Measurements from ENCODE around the gene CD6.
A peak's percentile ranks its signal among the peaks of the same experiment; 100 is the strongest.

CD6 gene

DNA sequence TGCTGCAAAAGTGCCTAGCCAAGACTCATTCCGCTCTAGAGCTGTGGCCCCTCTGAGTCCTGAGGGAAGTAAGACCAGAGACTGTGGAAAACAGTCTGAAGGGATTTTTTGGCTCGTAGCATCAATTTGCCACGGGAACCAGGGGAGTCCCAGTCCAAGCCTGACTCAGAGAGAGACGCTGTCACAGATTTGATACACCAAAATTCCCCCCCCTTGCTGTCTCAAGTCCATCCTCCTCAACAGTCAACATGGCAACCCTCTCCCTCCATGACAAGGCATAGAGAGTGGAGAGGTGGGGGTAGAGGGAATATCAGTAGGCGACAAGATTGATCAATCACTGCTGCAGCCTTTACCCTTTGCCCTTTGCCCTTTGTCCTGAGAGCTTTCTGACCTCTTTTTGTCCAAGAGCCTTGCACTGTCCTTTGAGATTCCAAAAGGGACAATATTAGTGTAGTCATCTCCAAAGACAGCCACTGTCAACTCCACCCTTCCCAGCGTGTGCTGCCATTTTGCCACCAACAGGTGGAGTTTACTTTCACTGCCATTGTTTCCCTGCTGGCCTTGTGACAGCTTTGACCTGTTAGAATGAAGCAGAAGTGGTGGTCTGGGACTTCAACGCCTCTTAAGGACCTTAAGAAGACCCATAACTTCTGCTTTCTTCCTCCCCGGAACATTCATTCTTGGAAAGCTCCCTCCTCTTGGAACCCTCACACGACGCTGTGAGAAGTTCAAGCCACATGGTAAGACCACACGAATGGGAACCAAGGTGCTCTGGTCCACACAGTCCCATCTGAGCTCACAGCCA, 26.8 kb upstream of the CD6 start:
- Histone ChIP-seq H3K36me3 (replicated peaks in 1 of 2; ENCODE audit: control insufficient read depth in 2 of 2, insufficient read depth in 2 of 2, low read length in 2 of 2) (no peaks in the 10 kb centered on the region), H2BK120ac (ENCODE audit: low read depth, low read length) (no peak overlapping the region), H3K9ac (ENCODE audit: low read depth, low read length, poor library complexity) (no peak overlapping the region), H3K79me1 (ENCODE audit: low read depth, low read length) (no peaks in the 10 kb centered on the region), H3K4ac (ENCODE audit: low read length) (no peak overlapping the region), H2AK5ac (ENCODE audit: low read depth, low read length) (no peak overlapping the region), H3K4me2 (ENCODE audit: insufficient read depth, low read length, poor library complexity, severe bottlenecking) (no peak overlapping the region), H4K91ac (ENCODE audit: low read depth, low read length, poor library complexity) (no peak overlapping the region), H2BK12ac (ENCODE audit: low read length) (no peak overlapping the region), H2BK15ac (ENCODE audit: low read length) (no peak overlapping the region), H2BK5ac (ENCODE audit: low read length) (no peak overlapping the region), H3K14ac (ENCODE audit: low read length) (no peak overlapping the region), H2AFZ (ENCODE audit: low read length) (no peak overlapping the region), H3K4me3 (ENCODE audit: low read length in 2 of 2) (no peak overlapping the region), H3K4me1 (ENCODE audit: control insufficient read depth in 2 of 2, insufficient read depth in 1 of 2, low read depth in 1 of 2, low read length in 2 of 2) (peaks cover 11% of the 10 kb centered on the region in 2 donors), H3K9me3 (replicated peaks in 1 of 2; ENCODE audit: control insufficient read depth in 2 of 2, insufficient read depth in 1 of 2, low read depth in 1 of 2, low read length in 2 of 2) (no peaks in the 10 kb centered on the region), H3K27ac (replicated peaks; ENCODE audit: low read length) (no peak overlapping the region), H3K27me3 (ENCODE audit: control insufficient read depth in 3 of 3, insufficient read depth in 3 of 3, low read depth in 1 of 3, low read length in 3 of 3) (no peaks in the 10 kb centered on the region), H4K8ac (ENCODE audit: low read depth, low read length) (no peak overlapping the region), H3K23ac (ENCODE audit: low read depth, low read length, poor library complexity) (peak overlapping the region; percentile 5), H3K18ac (ENCODE audit: low read length) (no peak overlapping the region)
- no CpG with 5 or more reads among the region's 11 CpGs for WGBS, 2 donors (ENCODE audit: extremely low coverage in 2 of 2, insufficient read length in 2 of 2, insufficient replicate concordance in 1 of 2)
- no peak for DNase-seq (ENCODE audit: low spot score)

DNA sequence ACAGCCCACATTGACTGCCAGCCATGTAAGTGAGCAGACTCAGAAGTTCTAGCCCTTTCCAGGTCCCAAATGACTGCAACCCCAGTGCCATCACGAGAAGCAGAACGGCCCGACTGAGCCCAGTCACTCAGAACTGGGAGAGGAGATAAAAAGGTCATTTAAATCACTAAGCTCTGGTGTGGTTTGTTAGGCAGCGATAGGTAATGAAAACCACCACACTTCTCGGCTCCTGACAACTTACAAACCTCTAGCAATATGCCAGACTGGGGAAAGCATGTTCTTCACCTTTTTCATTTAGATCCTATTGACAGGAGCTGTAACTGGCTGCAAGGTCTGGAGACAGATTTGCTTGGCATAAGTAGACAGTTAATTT, 26.2 kb upstream of the CD6 start:
- Histone ChIP-seq H3K4me3 (ENCODE audit: low read length in 2 of 2) (no peak overlapping the region), H2BK15ac (ENCODE audit: low read length) (no peak overlapping the region), H3K4me2 (ENCODE audit: insufficient read depth, low read length, poor library complexity, severe bottlenecking) (no peak overlapping the region), H2BK5ac (ENCODE audit: low read length) (no peak overlapping the region), H3K27ac (replicated peaks; ENCODE audit: low read length) (no peak overlapping the region), H3K9ac (ENCODE audit: low read depth, low read length, poor library complexity) (no peak overlapping the region), H3K18ac (ENCODE audit: low read length) (no peak overlapping the region), H4K91ac (ENCODE audit: low read depth, low read length, poor library complexity) (no peak overlapping the region), H3K4me1 (ENCODE audit: control insufficient read depth in 2 of 2, insufficient read depth in 1 of 2, low read depth in 1 of 2, low read length in 2 of 2) (peaks cover 11 to 13% of the 10 kb centered on the region in 2 donors), H3K79me1 (ENCODE audit: low read depth, low read length) (no peaks in the 10 kb centered on the region), H3K36me3 (replicated peaks in 1 of 2; ENCODE audit: control insufficient read depth in 2 of 2, insufficient read depth in 2 of 2, low read length in 2 of 2) (no peaks in the 10 kb centered on the region), H3K4ac (ENCODE audit: low read length) (no peak overlapping the region), H2AFZ (ENCODE audit: low read length) (no peak overlapping the region), H2AK5ac (ENCODE audit: low read depth, low read length) (no peak overlapping the region), H3K9me3 (replicated peaks in 1 of 2; ENCODE audit: control insufficient read depth in 2 of 2, insufficient read depth in 1 of 2, low read depth in 1 of 2, low read length in 2 of 2) (no peaks in the 10 kb centered on the region), H3K23ac (ENCODE audit: low read depth, low read length, poor library complexity) (no peak overlapping the region), H3K14ac (ENCODE audit: low read length) (no peak overlapping the region), H2BK120ac (ENCODE audit: low read depth, low read length) (no peak overlapping the region), H3K27me3 (ENCODE audit: control insufficient read depth in 3 of 3, insufficient read depth in 3 of 3, low read depth in 1 of 3, low read length in 3 of 3) (peaks cover 0 to 3% (median 0%) of the 10 kb centered on the region in 3 experiments), H4K8ac (ENCODE audit: low read depth, low read length) (no peak overlapping the region), H2BK12ac (ENCODE audit: low read length) (no peak overlapping the region)
- no peak for DNase-seq (ENCODE audit: low spot score)
- WGBS, 2 donors (ENCODE audit: extremely low coverage in 2 of 2, insufficient read length in 2 of 2, insufficient replicate concordance in 1 of 2) = no CpG with 5 or more reads among the region's 5 CpGs

DNA sequence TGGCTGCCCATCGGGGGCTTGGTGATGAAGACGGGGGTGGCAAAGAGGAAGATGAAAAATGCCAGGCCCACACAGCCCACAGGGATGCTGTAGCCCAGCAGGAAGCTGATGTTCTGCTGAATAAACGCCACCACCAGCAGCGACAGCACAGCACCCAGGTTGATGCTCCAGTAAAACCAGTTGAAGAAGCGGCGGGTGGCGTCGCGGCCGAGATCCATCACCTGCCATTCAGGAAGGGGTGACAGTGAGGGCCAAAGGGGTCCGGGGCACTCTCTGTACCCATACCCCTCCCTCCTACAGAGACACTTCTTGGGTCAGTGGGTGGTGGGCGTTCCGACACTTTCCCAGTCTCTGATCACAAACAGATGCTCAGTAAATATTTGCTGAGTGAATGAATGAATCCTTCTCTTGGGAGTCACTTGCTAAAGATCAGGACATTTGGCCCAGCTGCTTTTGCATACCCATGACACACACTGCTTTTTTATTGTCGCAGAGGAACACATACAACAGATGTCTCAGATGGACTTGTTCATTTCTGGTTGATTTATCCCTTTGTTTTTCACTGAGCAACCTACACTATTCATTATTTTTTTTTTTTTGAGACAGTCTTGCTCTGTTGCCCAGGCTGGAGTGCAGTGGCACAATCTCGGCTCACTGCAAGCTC, 24.7 kb upstream of the CD6 start:
- H3K27ac ChIP-seq (replicated peaks; ENCODE audit: low read length) = no peak overlapping the region
- H3K4me2 ChIP-seq (ENCODE audit: insufficient read depth, low read length, poor library complexity, severe bottlenecking) = no peak overlapping the region
- no peak for DNase-seq (ENCODE audit: low spot score)

DNA sequence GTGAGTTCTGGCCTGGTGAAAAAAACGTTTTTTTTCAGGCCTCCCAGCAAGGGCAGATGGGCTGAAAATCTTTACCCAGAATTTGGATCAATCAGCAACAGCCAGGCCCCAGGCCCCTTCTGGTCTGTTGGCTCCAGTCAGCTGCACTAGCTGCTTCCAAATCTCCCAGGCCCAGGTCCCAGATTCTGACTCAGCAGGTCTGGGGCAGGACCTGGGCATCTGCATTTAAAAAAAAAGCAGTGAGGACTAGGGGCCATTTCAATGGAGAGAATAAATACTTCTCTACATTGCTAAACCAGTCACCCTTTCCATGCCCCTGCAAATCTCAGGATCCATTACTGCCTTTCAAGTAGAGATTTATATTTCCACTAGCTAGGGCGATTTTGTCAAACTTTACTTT, 23.8 kb upstream of the CD6 start:
- no peak overlapping the region for H3K4me2 ChIP-seq (ENCODE audit: insufficient read depth, low read length, poor library complexity, severe bottlenecking)
- WGBS, 2 donors (ENCODE audit: extremely low coverage in 2 of 2, insufficient read length in 2 of 2, insufficient replicate concordance in 1 of 2) = no CpG with 5 or more reads among the region's 2 CpGs
- no peaks in the 10 kb centered on the region for H3K36me3 ChIP-seq (replicated peaks in 1 of 2; ENCODE audit: control insufficient read depth in 2 of 2, insufficient read depth in 2 of 2, low read length in 2 of 2)
- no peak overlapping the region for H3K4ac ChIP-seq (ENCODE audit: low read length)
- H2AK5ac ChIP-seq (ENCODE audit: low read depth, low read length) = no peak overlapping the region
- no peak overlapping the region for H4K8ac ChIP-seq (ENCODE audit: low read depth, low read length)
- no peak for DNase-seq (ENCODE audit: low spot score)
- H2BK5ac ChIP-seq (ENCODE audit: low read length) = no peak overlapping the region
- H3K23ac ChIP-seq (ENCODE audit: low read depth, low read length, poor library complexity) = no peak overlapping the region
- H3K9ac ChIP-seq (ENCODE audit: low read depth, low read length, poor library complexity) = peak overlapping the region; percentile 25
- no peak overlapping the region for H3K18ac ChIP-seq (ENCODE audit: low read length)
- no peaks in the 10 kb centered on the region for H3K9me3 ChIP-seq (replicated peaks in 1 of 2; ENCODE audit: control insufficient read depth in 2 of 2, insufficient read depth in 1 of 2, low read depth in 1 of 2, low read length in 2 of 2)
- no peak overlapping the region for H3K14ac ChIP-seq (ENCODE audit: low read length)
- peaks cover 2% of the 10 kb centered on the region for H3K79me1 ChIP-seq (ENCODE audit: low read depth, low read length)
- H3K4me3 ChIP-seq (ENCODE audit: low read length in 2 of 2) = no peak overlapping the region
- H2AFZ ChIP-seq (ENCODE audit: low read length) = no peak overlapping the region
- no peak overlapping the region for H4K91ac ChIP-seq (ENCODE audit: low read depth, low read length, poor library complexity)
- peaks cover 0 to 17% (median 3%) of the 10 kb centered on the region in 3 experiments for H3K27me3 ChIP-seq (ENCODE audit: control insufficient read depth in 3 of 3, insufficient read depth in 3 of 3, low read depth in 1 of 3, low read length in 3 of 3)
- peak overlapping the region; percentile 67 for H3K27ac ChIP-seq (replicated peaks; ENCODE audit: low read length)
- H2BK120ac ChIP-seq (ENCODE audit: low read depth, low read length) = no peak overlapping the region
- no peak overlapping the region for H2BK15ac ChIP-seq (ENCODE audit: low read length)
- H2BK12ac ChIP-seq (ENCODE audit: low read length) = no peak overlapping the region
- peaks cover 21 to 22% of the 10 kb centered on the region in 2 donors for H3K4me1 ChIP-seq (ENCODE audit: control insufficient read depth in 2 of 2, insufficient read depth in 1 of 2, low read depth in 1 of 2, low read length in 2 of 2)

More for the DNA sequence above, 24.7 kb upstream of the CD6 start:
- Histone ChIP-seq H3K9ac (ENCODE audit: low read depth, low read length, poor library complexity) (no peak overlapping the region), H3K79me1 (ENCODE audit: low read depth, low read length) (peaks cover 2% of the 10 kb centered on the region), H2BK15ac (ENCODE audit: low read length) (peak overlapping the region; percentile 60), H2BK120ac (ENCODE audit: low read depth, low read length) (no peak overlapping the region), H4K91ac (ENCODE audit: low read depth, low read length, poor library complexity) (no peak overlapping the region), H3K4me3 (ENCODE audit: low read length in 2 of 2) (no peak overlapping the region), H3K27me3 (ENCODE audit: control insufficient read depth in 3 of 3, insufficient read depth in 3 of 3, low read depth in 1 of 3, low read length in 3 of 3) (peaks cover 0 to 16% (median 3%) of the 10 kb centered on the region in 3 experiments), H3K18ac (ENCODE audit: low read length) (peak overlapping the region; percentile 72), H3K14ac (ENCODE audit: low read length) (no peak overlapping the region), H2BK12ac (ENCODE audit: low read length) (no peak overlapping the region), H3K23ac (ENCODE audit: low read depth, low read length, poor library complexity) (no peak overlapping the region), H3K4me1 (ENCODE audit: control insufficient read depth in 2 of 2, insufficient read depth in 1 of 2, low read depth in 1 of 2, low read length in 2 of 2) (peaks cover 15 to 16% of the 10 kb centered on the region in 2 donors), H2AFZ (ENCODE audit: low read length) (no peak overlapping the region), H3K9me3 (replicated peaks in 1 of 2; ENCODE audit: control insufficient read depth in 2 of 2, insufficient read depth in 1 of 2, low read depth in 1 of 2, low read length in 2 of 2) (no peaks in the 10 kb centered on the region), H3K4ac (ENCODE audit: low read length) (no peak overlapping the region), H2BK5ac (ENCODE audit: low read length) (no peak overlapping the region), H4K8ac (ENCODE audit: low read depth, low read length) (no peak overlapping the region), H3K36me3 (replicated peaks in 1 of 2; ENCODE audit: control insufficient read depth in 2 of 2, insufficient read depth in 2 of 2, low read length in 2 of 2) (no peaks in the 10 kb centered on the region), H2AK5ac (ENCODE audit: low read depth, low read length) (no peak overlapping the region)
- no CpG with 5 or more reads among the region's 15 CpGs for WGBS, 2 donors (ENCODE audit: extremely low coverage in 2 of 2, insufficient read length in 2 of 2, insufficient replicate concordance in 1 of 2)

All from neuronal stem cell (in vitro differentiated cells).